ENCODE results near the gene HTR1E.

DNA sequence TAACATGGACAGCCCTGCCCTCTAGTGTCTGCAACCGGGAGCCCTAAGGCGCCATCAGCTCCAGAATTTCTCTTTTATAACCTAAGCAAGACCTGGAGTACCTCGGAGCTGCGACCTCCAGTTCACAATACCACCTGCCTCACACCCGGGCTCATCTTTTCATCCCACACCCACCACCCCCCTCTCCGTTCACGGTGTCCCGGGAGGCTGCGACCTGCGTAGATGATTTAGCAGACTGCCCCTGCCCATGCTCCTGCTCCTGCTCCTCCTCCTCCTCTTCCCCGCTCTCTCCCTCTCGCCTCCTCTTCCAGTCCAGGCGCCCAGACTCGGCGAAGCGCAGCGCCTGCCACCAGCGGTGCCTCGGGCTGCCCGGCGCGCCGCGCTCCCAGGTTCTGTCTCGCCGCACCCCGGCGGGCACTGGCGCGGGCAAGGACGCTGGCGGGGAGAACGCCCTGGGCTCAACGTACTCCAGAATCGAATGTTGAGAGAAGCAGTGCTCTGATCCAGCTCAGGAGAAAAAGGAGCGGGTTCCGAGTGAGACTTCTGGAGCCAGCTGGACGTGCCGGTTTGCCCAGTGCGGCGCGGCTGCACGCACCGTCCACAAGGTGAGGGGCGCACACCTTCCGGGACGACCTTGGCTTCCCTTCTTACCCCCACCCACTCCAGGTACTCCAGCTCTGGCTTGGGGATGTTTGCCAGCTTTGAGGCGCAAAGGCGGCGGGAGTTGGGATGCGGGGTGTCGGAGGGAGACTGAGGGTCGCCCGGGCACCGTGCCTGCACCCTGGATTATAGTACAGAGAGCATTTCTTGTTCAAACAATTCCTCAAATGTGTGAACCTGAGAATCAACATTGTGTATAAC is at the start of gene HTR1E:
- TF ChIP-seq CEBPB (IDR thresholded peaks at IDR 0.05; ENCODE audit: borderline replicate concordance in 1 of 2, low read depth in 2 of 2, low read length in 2 of 2) (no peak), CTCF (IDR thresholded peaks at IDR 0.05 in 2 of 3, conservative IDR thresholded peaks at IDR 0.05 in 1 of 3; ENCODE audit: control insufficient read depth in 2 of 3, extremely low read depth in 1 of 3, insufficient read depth in 1 of 3, low read depth in 3 of 3, low read length in 3 of 3) (peak; percentile 51 to 63 (median 52)), EZH2 (IDR thresholded peaks at IDR 0.05; ENCODE audit: borderline replicate concordance, control insufficient read depth, low read depth, low read length) (no peak), ATF3 (IDR thresholded peaks at IDR 0.05; ENCODE audit: borderline replicate concordance, extremely low read depth, low read depth, low read length) (no peak), CHD2 (IDR thresholded peaks at IDR 0.05; ENCODE audit: borderline replicate concordance, low read depth, low read length) (no peak), EP300 (IDR thresholded peaks at IDR 0.05; ENCODE audit: borderline replicate concordance in 1 of 2, control insufficient read depth in 1 of 2, low read depth in 2 of 2, low read length in 2 of 2) (no peak), NRF1 (conservative IDR thresholded peaks at IDR 0.05; ENCODE audit: low read depth, low read length) (no peak), POLR2A (IDR thresholded peaks at IDR 0.05; ENCODE audit: low read depth, low read length) (no peak)

Measured in GM12878 (cell line).